ENCODE results near the gene IL1RAPL1. TPM values are rescaled to one million over a fixed set of nuclear protein-coding genes. Genes with fewer than 3 reads are reported as not detected.

The IL1RAPL1 gene
- polyA plus RNA-seq, 1 donor from 2014 or later: not detected

GRCh38 chrX:29542152-29542551 lies 954.9 kb downstream of the IL1RAPL1 start:
- Histone ChIP-seq H3K9me3 (ENCODE audit: low read length) (no peaks in the 10 kb centered on the region), H3K27ac (ENCODE audit: low read length) (no peak overlapping the region), H3K9ac (ENCODE audit: low read length) (no peak overlapping the region), H2AFZ (ENCODE audit: low read depth, low read length) (no peak overlapping the region), H3K4me2 (ENCODE audit: low read length) (no peak overlapping the region), H3K9me2 (ENCODE audit: insufficient read depth, low read length) (no peaks in the 10 kb centered on the region), H3K36me3 (ENCODE audit: insufficient read depth, low read length) (no peaks in the 10 kb centered on the region), H3F3A (ENCODE audit: insufficient read depth, low read length, poor library complexity, severe bottlenecking) (no peaks in the 10 kb centered on the region), H4K20me1 (ENCODE audit: insufficient read depth) (no peaks in the 10 kb centered on the region), H3K4me3 (ENCODE audit: low read length) (no peak overlapping the region), H3K79me2 (replicated peaks; ENCODE audit: insufficient read depth, low read length) (no peaks in the 10 kb centered on the region), H3K27me3 (ENCODE audit: insufficient read depth, low read depth, low read length) (no peaks in the 10 kb centered on the region)
- TF ChIP-seq SMC3 (conservative IDR thresholded peaks at IDR 0.05; ENCODE audit: poor library complexity): no peak
- TF ChIP-seq CTCF (IDR thresholded peaks at IDR 0.05; ENCODE audit: poor library complexity, severe bottlenecking): no peak
- no peak for TF ChIP-seq RAD21 (conservative IDR thresholded peaks at IDR 0.05)
- no peak for TF ChIP-seq REST (IDR thresholded peaks at IDR 0.05; ENCODE audit: borderline replicate concordance)
- no peak for TF ChIP-seq EZH2 (IDR thresholded peaks at IDR 0.05; ENCODE audit: borderline replicate concordance, insufficient read depth, low read length, poor library complexity, severe bottlenecking)

GRCh38 chrX:29545878-29546277 lies 958.6 kb downstream of the IL1RAPL1 start:
- Histone ChIP-seq H4K20me1 (ENCODE audit: insufficient read depth) (no peaks in the 10 kb centered on the region), H3K27ac (ENCODE audit: low read length) (no peak overlapping the region), H3K9me3 (ENCODE audit: low read length) (no peaks in the 10 kb centered on the region), H3K4me2 (ENCODE audit: low read length) (no peak overlapping the region), H3F3A (ENCODE audit: insufficient read depth, low read length, poor library complexity, severe bottlenecking) (no peaks in the 10 kb centered on the region), H3K9me2 (ENCODE audit: insufficient read depth, low read length) (no peaks in the 10 kb centered on the region), H3K36me3 (ENCODE audit: insufficient read depth, low read length) (no peaks in the 10 kb centered on the region), H3K4me3 (ENCODE audit: low read length) (no peak overlapping the region), H3K9ac (ENCODE audit: low read length) (no peak overlapping the region), H3K79me2 (replicated peaks; ENCODE audit: insufficient read depth, low read length) (no peaks in the 10 kb centered on the region), H3K27me3 (ENCODE audit: insufficient read depth, low read depth, low read length) (no peaks in the 10 kb centered on the region), H2AFZ (ENCODE audit: low read depth, low read length) (no peak overlapping the region)
- no peak for TF ChIP-seq MXI1 (conservative IDR thresholded peaks at IDR 0.05; ENCODE audit: poor library complexity, severe bottlenecking)
- TF ChIP-seq SMC3 (conservative IDR thresholded peaks at IDR 0.05; ENCODE audit: poor library complexity): no peak
- TF ChIP-seq EZH2 (IDR thresholded peaks at IDR 0.05; ENCODE audit: borderline replicate concordance, insufficient read depth, low read length, poor library complexity, severe bottlenecking): no peak
- no peak for TF ChIP-seq EP300 (conservative IDR thresholded peaks at IDR 0.05; ENCODE audit: poor library complexity, severe bottlenecking)
- no peak for TF ChIP-seq TAF1 (IDR thresholded peaks at IDR 0.05; ENCODE audit: low read depth)

- Histone ChIP-seq H3K9me3 (ENCODE audit: low read length) (no peaks in the 10 kb centered on the region), H3F3A (ENCODE audit: insufficient read depth, low read length, poor library complexity, severe bottlenecking) (no peaks in the 10 kb centered on the region), H4K20me1 (ENCODE audit: insufficient read depth) (no peaks in the 10 kb centered on the region), H2AFZ (ENCODE audit: low read depth, low read length) (no peak overlapping the region), H3K27me3 (ENCODE audit: insufficient read depth, low read depth, low read length) (no peaks in the 10 kb centered on the region), H3K4me2 (ENCODE audit: low read length) (no peak overlapping the region), H3K79me2 (replicated peaks; ENCODE audit: insufficient read depth, low read length) (no peaks in the 10 kb centered on the region), H3K9ac (ENCODE audit: low read length) (no peak overlapping the region), H3K27ac (ENCODE audit: low read length) (no peak overlapping the region), H3K36me3 (ENCODE audit: insufficient read depth, low read length) (no peaks in the 10 kb centered on the region), H3K4me3 (ENCODE audit: low read length) (no peak overlapping the region), H3K9me2 (ENCODE audit: insufficient read depth, low read length) (no peaks in the 10 kb centered on the region)
- no peak for TF ChIP-seq RAD21 (conservative IDR thresholded peaks at IDR 0.05)
- no peak for TF ChIP-seq EZH2 (IDR thresholded peaks at IDR 0.05; ENCODE audit: borderline replicate concordance, insufficient read depth, low read length, poor library complexity, severe bottlenecking)
- TF ChIP-seq SMC3 (conservative IDR thresholded peaks at IDR 0.05; ENCODE audit: poor library complexity): no peak
- no peak for TF ChIP-seq POLR2AphosphoS5 (IDR thresholded peaks at IDR 0.05)
- no peak for TF ChIP-seq EP300 (conservative IDR thresholded peaks at IDR 0.05; ENCODE audit: poor library complexity, severe bottlenecking)
- no peak for TF ChIP-seq CTCF (IDR thresholded peaks at IDR 0.05; ENCODE audit: poor library complexity, severe bottlenecking)
- no peak for TF ChIP-seq MXI1 (conservative IDR thresholded peaks at IDR 0.05; ENCODE audit: poor library complexity, severe bottlenecking)
- TF ChIP-seq REST (IDR thresholded peaks at IDR 0.05; ENCODE audit: borderline replicate concordance): no peak
- no peak for TF ChIP-seq TAF1 (IDR thresholded peaks at IDR 0.05; ENCODE audit: low read depth)
Measured at GRCh38 chrX:29547877-29548276, 960.6 kb downstream of the IL1RAPL1 start.
